ENCODE results near the gene MYH9. TPM values are rescaled to one million over a fixed set of nuclear protein-coding genes. Genes with fewer than 3 reads are reported as not detected.

Gene MYH9
- total RNA-seq, 1 donor from 2014 or later: 138 TPM

GRCh38 chr22:36308880-36309279 lies 78.9 kb downstream of the MYH9 start:
- ATAC-seq (ENCODE audit: poor library complexity) (no peak), DNase-seq (no peak)
- intact Hi-C loops (cut with DNase I): no loop called here

DNA sequence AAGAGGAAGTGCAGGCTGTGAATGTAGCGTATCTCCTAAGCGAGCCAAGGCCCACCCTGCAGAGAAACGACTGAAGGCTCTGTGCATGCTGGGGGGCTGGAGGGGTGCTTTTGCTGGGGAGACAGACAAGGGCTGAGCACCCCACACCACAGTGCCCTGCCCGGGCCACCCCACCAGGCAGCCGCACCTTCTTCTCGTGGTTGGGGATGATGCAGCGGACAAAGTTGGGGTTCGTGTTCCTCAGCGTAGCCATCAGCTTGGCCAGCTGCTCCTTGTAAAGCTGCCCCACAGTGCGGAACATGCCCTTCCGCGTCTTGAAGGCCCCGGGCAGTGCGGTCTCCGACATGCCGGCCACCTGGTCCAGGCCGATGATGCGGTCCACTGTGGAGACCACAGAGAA lies 81.5 kb downstream of the MYH9 start:
- intact Hi-C loops (cut with DNase I): no loop called here
- ATAC-seq (ENCODE audit: poor library complexity): no peak
- DNase-seq: no peak

DNA sequence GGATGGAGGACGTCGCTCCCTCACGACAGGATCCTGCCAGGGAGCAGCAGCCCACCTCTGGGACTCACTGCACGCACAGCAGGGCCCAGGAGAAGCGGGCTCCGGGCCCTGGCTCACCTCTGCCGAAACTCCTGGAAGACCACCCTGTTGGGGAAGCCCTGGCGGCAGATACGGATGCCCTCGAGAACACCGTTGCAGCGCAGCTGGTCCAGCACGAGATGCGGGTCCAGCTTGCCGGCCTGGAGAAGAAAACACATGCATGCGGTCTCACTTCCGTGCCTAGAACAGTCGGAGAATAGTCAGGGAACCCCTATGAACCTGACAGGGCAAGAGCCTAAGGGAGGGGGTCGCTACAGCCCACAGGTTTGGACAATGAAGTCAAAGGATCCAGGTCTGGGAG lies 82.0 kb downstream of the MYH9 start:
- DNase-seq: no peak
- intact Hi-C loops (cut with DNase I): no loop called here

DNA sequence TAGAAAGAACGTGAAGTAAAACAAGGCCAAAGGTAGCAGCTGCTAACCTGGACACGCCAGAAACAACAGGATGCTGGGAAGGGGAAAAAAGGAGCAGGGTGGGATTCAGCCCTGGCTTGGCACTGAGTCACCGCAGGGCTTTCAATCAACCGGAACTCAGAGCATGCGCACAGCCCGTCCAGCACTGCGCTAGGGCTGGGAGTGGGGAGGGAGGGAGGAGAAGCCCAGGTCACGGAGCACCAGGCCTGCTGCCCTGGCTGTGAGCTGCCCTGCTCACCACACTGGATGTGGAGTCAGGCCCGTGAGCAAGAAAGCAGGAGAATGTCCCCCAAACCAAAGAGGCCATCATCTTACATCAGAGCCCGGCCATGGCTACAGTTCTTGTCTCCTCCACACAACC lies 83.3 kb downstream of the MYH9 start:
- DNase-seq: no peak
- intact Hi-C loops (cut with DNase I): loop anchor here (5.0 kb wide), 1 partner anchor 168 kb away; no protein-coding TSS in a partner anchor
- no peak for ATAC-seq (ENCODE audit: poor library complexity)

More for the DNA sequence above, 82.0 kb downstream of the MYH9 start:
- ATAC-seq (ENCODE audit: poor library complexity): no peak

DNA sequence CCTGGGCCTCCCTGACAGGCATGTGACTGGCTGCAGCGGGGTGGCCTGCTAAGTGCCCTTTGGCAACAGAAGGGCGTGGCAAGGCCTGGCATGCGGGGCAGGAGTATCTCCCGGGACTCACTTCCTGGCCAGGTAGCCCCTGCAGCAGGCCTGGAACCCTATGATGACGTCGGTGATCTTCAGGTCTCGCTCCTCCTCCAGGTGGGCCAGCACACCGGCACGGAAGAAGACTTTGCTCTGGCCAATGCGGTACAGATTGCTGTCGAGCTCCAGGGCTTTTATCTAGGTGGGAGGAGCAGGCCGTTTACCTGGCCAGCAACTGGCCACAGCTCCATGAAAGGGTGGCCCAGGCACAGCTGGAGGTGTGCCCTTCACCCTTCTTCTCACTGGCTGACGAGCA lies 83.9 kb downstream of the MYH9 start:
- no peak for DNase-seq
- no peak for ATAC-seq (ENCODE audit: poor library complexity)
- intact Hi-C loops (cut with DNase I): loop anchor here (5.0 kb wide), 1 partner anchor 168 kb away; no protein-coding TSS in a partner anchor

GRCh38 chr22:36303115-36303467 lies 84.7 kb downstream of the MYH9 start:
- ATAC-seq (ENCODE audit: poor library complexity): no peak
- no peak for DNase-seq
- intact Hi-C loops (cut with DNase I): loop anchor here (5.0 kb wide), 1 partner anchor 169 kb away; no protein-coding TSS in a partner anchor

- intact Hi-C loops (cut with DNase I): loop anchor here (5.0 kb wide), 1 partner anchor 170 kb away; no protein-coding TSS in a partner anchor
- no peak for DNase-seq
- ATAC-seq (ENCODE audit: poor library complexity): no peak
Measured at GRCh38 chr22:36302439-36303114, 85.2 kb downstream of the MYH9 start.

DNA sequence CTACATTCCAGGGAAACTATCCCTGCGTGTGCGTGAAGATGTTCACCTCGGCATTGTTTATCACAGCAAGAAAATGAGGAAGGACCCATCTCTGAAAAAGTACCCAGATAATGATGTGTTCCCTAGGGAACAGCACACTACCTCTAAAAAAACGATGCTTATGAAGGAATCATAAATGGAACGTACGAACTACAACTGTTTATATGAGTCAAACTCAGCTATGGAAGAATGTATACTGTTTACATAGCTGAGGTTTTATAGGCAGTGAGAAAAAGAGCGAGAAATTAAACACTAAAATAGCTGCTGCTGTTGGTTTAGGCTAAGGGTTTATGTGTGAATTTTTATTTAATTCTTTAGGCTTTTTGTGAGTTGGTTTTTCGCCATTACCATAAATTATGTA lies 85.9 kb downstream of the MYH9 start:
- intact Hi-C loops (cut with DNase I): loop anchor here (5.0 kb wide), 1 partner anchor 170 kb away; no protein-coding TSS in a partner anchor
- DNase-seq: no peak
- ATAC-seq (ENCODE audit: poor library complexity): no peak

DNA sequence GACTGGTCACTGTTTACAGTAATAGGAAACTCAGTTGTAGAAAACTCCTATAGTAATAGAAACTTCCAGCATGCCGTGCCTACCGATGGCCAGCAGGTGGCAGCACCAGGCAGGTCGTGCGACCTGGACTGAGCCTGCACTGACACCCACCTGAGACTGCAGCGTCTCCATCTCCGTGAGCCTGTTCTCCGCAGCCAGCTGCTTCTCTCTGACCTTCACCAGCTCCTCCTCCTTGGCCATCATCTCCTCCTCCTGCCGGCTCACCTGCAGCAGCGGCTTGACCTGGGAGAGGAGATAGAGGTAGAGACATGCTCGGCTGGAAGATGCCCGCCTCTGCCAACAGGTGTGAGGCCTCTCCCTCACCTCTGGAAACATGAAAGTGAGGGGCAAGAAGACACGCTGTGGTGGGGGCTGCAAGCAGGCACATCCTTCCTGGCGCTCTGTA lies 86.4 kb downstream of the MYH9 start:
- peak; percentile 63 for ATAC-seq (ENCODE audit: poor library complexity)
- peak; percentile 84 for DNase-seq
- intact Hi-C loops (cut with DNase I): loop anchor here (5.0 kb wide), 1 partner anchor 171 kb away; no protein-coding TSS in a partner anchor

DNA sequence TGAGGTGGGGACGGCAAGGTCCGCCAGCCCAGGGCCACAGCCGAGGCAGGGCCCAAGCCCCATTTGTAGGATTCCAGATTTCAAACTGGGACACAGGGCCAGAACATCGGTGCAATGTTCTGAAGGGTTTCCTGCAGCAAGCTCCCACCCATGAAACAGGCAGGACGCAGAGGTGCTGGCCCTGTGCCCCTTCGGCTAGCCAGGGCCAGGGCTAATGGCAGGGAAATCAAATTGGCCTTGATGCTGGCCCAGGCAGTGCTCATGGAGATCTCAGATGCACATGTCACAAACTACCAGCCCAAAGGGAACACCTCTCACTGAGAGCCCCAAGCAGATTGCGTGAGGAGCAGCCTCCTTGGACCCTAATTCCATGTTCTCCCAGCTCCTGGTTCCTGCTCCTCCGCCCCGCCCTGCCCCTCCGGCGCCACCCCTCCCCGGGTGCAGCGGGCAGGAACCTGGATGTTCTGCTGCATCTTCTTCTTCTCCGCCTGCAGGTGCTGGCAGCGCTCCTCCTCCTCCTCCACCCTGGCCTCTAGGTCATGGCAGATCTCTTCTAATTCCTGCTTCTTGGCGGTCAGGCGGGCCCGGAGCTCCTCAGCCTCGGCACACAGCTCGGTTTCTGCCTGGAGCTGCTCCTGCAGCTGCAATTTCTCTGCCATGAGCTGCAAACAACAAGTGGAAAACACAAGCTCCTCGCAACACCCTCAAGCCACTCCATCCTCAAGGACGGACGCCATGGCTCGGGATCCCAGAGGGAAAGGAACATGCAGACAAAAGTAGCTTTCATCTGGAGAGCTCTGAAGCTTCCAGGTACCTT lies 87.2 kb downstream of the MYH9 start:
- intact Hi-C loops (cut with DNase I): loop anchor here (5.0 kb wide), 1 partner anchor 172 kb away; no protein-coding TSS in a partner anchor
- DNase-seq: no peak
- no peak for ATAC-seq (ENCODE audit: poor library complexity)

GRCh38 chr22:36299911-36300310 lies 87.9 kb downstream of the MYH9 start:
- ATAC-seq (ENCODE audit: poor library complexity) (no peak), DNase-seq (no peak)
- intact Hi-C loops (cut with DNase I): loop anchor here (5.0 kb wide), 1 partner anchor 172 kb away; no protein-coding TSS in a partner anchor

GRCh38 chr22:36299295-36299694 lies 88.5 kb downstream of the MYH9 start:
- DNase-seq (peak; percentile 35), ATAC-seq (ENCODE audit: poor library complexity) (no peak)
- intact Hi-C loops (cut with DNase I): no loop called here

DNA sequence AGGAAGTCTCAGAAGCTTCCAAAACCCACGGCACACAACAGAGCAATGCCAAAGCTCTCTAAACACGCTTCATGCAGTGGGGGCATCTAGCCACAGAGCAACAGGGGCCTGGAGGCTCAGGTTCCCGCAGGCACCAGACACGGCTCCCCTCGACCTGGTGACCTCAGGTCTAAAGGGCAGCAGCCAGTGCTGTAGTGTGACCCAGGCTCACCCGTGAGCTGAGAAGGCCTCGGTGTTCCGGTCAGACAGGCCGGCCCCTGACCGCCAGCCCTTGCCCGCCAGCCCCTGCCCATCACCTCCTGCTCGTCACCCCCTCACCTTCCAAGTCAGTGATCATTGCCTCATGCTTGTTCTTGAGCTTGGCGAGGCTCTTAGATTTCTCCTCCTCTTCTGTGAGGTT lies 89.2 kb downstream of the MYH9 start:
- no peak for ATAC-seq (ENCODE audit: poor library complexity)
- intact Hi-C loops (cut with DNase I): no loop called here
- DNase-seq: peak; percentile 30

DNA sequence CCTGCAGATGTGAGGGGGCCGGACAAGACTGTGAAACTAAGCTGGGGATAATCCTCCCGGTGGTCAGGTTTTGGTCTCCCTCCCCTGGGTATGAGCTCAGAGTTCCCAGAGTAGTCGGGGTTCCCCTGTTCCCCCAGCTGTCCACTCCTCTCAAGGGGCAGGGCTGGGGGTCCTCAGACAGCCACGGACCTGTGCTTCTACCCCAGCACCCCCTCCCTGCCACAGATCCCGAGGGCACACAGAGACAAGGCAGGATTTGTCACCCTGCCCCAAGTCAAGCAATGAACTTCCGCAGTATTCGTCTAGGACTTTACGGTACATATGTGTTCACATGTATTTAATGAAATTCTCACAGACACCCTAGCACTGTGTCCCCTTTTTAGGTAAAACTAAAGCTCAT lies 89.6 kb downstream of the MYH9 start:
- intact Hi-C loops (cut with DNase I): no loop called here
- ATAC-seq (ENCODE audit: poor library complexity): no peak
- peak; percentile 16 for DNase-seq

DNA sequence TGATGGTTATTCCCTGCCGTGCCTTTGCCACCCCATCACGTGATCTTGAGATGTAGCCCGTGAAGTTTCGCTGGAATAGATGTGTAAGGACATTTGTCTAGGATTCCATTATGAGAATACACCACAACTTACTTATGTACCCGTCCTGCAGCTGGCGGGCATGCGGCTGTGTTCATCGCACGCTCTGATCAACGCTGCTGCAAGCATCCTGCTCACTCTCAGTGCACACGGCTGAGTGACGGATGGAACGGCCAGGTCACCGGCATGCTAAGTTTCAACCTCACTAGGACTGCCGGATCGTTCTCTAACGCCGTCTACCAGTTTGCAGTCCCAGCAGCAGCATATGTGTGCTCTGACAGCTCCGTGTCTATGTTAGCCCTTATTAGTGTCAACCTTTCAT lies 90.2 kb downstream of the MYH9 start:
- intact Hi-C loops (cut with DNase I): no loop called here
- peak; percentile 24 for DNase-seq
- ATAC-seq (ENCODE audit: poor library complexity): no peak

GRCh38 chr22:36296690-36297089 lies 91.1 kb downstream of the MYH9 start:
- DNase-seq: peak; percentile 33
- intact Hi-C loops (cut with DNase I): no loop called here
- ATAC-seq (ENCODE audit: poor library complexity): no peak

DNA sequence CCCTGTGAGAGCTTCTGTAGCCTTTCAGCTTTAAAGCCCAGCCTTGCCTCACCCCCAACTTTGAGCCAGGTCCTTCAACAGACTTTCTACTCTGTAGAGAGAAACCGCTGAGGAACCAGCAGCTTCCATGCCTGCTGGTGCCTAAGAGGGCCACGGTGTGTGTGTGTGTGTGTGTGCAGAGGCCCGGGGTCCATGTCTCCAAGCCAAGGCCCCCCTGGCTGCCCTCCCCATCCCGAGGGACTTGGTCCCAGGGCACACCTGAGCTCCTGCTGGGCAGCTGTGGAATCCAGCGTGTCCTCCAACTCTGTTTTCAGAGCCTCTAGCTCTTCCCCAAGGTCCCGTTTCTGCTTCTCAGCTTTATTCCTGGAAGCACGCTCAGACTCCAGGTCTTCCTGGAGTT lies 92.5 kb downstream of the MYH9 start:
- ATAC-seq (ENCODE audit: poor library complexity) (no peak), DNase-seq (peak; percentile 19)
- intact Hi-C loops (cut with DNase I): no loop called here

DNA sequence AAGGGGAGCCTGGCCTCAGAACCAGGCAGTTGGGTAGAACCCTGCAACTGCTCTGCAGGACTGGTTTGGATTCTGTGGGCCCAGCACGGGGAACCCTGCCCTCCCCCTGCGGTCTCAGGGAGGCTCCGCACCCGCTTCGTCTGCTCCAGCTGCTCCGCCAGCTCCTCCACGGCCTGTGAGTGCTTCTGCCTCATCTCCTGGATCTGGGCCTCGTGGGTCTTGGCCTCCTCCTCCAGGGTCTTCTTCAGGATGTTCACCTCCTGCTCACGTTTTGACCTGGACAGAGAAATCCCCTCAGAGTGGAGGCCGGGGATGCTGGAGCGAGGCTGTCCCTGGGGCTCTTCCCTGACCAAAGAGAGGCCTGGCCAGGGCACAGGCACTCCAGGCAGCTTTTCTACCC lies 93.0 kb downstream of the MYH9 start:
- intact Hi-C loops (cut with DNase I): no loop called here
- DNase-seq (peak; percentile 21), ATAC-seq (ENCODE audit: poor library complexity) (no peak)

GRCh38 chr22:36294293-36294620 lies 93.5 kb downstream of the MYH9 start:
- ATAC-seq (ENCODE audit: poor library complexity) (no peak), DNase-seq (no peak)
- intact Hi-C loops (cut with DNase I): no loop called here
